Measurements from ENCODE around the gene KRTAP19-2. TPM values are rescaled to one million over a fixed set of nuclear protein-coding genes. Genes with fewer than 3 reads are reported as not detected.

The KRTAP19-2 gene
- total and polyA plus RNA-seq, 2 donors (not counting 3 experiments of a cell fraction or from before 2014, with no cell fraction given): not detected

- no peaks in the 10 kb centered on the region for H3K79me2 ChIP-seq (ENCODE audit: control insufficient read depth, insufficient read depth, low read length)
- no peaks in the 10 kb centered on the region for H3K4me1 ChIP-seq (ENCODE audit: control insufficient read depth, extremely low read depth, insufficient read depth, low read length)
- H3K36me3 ChIP-seq (ENCODE audit: control insufficient read depth in 2 of 2, extremely low read depth in 1 of 2, insufficient read depth in 2 of 2, low read length in 2 of 2): no peaks in the 10 kb centered on the region
- no peaks in the 10 kb centered on the region for H3K9me3 ChIP-seq (replicated peaks; ENCODE audit: control insufficient read depth, insufficient read depth, low read length)
- no peak within 1 kb of the TSS for H2AFZ ChIP-seq (ENCODE audit: low read depth, low read length)
- no peak within 1 kb of the TSS for H3K9ac ChIP-seq (replicated peaks; ENCODE audit: extremely low read depth, insufficient read depth, low read length)
- TF ChIP-seq MAX (IDR thresholded peaks at IDR 0.05; ENCODE audit: insufficient read depth, insufficient read length) (no peak), CTCF (IDR thresholded peaks at IDR 0.05; ENCODE audit: extremely low read depth in 1 of 2, insufficient read depth in 1 of 2, low read depth in 1 of 2, low read length in 2 of 2) (no peak), FOS (IDR thresholded peaks at IDR 0.05; ENCODE audit: borderline replicate concordance, insufficient read depth, low read length) (no peak), POLR2A (IDR thresholded peaks at IDR 0.05; ENCODE audit: low read depth, low read length) (no peak), POLR2AphosphoS5 (IDR thresholded peaks at IDR 0.05; ENCODE audit: insufficient read depth, low read depth, low read length) (no peak), EZH2 (IDR thresholded peaks at IDR 0.05; ENCODE audit: borderline replicate concordance, low read depth, low read length, severe bottlenecking) (no peak), MYC (IDR thresholded peaks at IDR 0.05; ENCODE audit: low read depth, low read length) (no peak), GATA2 (IDR thresholded peaks at IDR 0.05; ENCODE audit: insufficient read depth, insufficient read length, low read depth, low read length) (no peak), JUN (IDR thresholded peaks at IDR 0.05; ENCODE audit: borderline replicate concordance, insufficient read depth, insufficient read length, low read depth) (no peak)
- H3K27ac ChIP-seq (ENCODE audit: insufficient read depth, low read depth, low read length): no peak within 1 kb of the TSS
- dilution Hi-C loops (cut with MboI; ENCODE audit: extremely low pct_ligation_motif_present, low sequenced_read_pairs): no loop called here
- CTCF ChIA-PET: no interaction called here
- no peak within 1 kb of the TSS for H3K4me2 ChIP-seq (ENCODE audit: insufficient read depth, low read length)
- no peaks in the 10 kb centered on the region for H4K20me1 ChIP-seq (replicated peaks; ENCODE audit: control insufficient read depth, extremely low read depth, insufficient read depth, low read length)
- POLR2A ChIA-PET: no interaction called here
- FAIRE-seq: no peak
- no peak within 1 kb of the TSS for H3K4me3 ChIP-seq (replicated peaks in 1 of 3; ENCODE audit: insufficient read depth in 1 of 3, low read depth in 1 of 3, low read length in 3 of 3)
- no TSS peak for BruUV-seq (replicated peaks)
- no peak for DNase-seq (ENCODE audit: low read depth, low spot score)
- no peaks in the 10 kb centered on the region for H3K27me3 ChIP-seq (ENCODE audit: control insufficient read depth in 2 of 2, insufficient read depth in 2 of 2, low read length in 2 of 2)
- H3K9me1 ChIP-seq (replicated peaks; ENCODE audit: control insufficient read depth, extremely low read depth, insufficient read depth, low read length): no peaks in the 10 kb centered on the region
- intact Hi-C loops (cut with micrococcal nuclease): no loop called here
These were observed 7.1 kb downstream of the KRTAP19-2 start, which contains the start of gene KRTAP19-1 for GRCh38 chr21:30480145-30480544. KRTAP19-1 (minus strand) TSS chr21:30480367; CDS start chr21:30480317, 50 bp downstream.
